GM12878 (cell line): Measurements from ENCODE around the gene ASB8. TPM values are rescaled to one million over a fixed set of nuclear protein-coding genes. Genes with fewer than 3 reads are reported as not detected.

ENCODE experiments used
- BHLHE40 ChIP-seq, 2 experiments: fragments of 450-650 bp in 1 of 2; IDR thresholded peaks; 2 replicates each; pipeline ENCODE4 v1.6.1; 2011 to 2017; ENCODE audit warnings: low read depth in 2 of 2, borderline replicate concordance in 1 of 2, improper control_type of control experiment in 1 of 2, low read length in 1 of 2, mild to moderate bottlenecking in 1 of 2
- CHD2 ChIP-seq: IDR thresholded peaks from 2 replicates; pipeline ENCODE4 v1.6.1; 2011; ENCODE audit warnings: low read depth, low read length, improper control_type of control experiment, borderline replicate concordance
- EED ChIP-seq: sonication (generic); IDR thresholded peaks from 2 replicates; pipeline ENCODE4 v1.6.1; 2016; ENCODE audit warnings: antibody characterized with exemption, low read depth
- FOS ChIP-seq: IDR thresholded peaks from 3 replicates; pipeline ENCODE4 v1.6.1; 2011; ENCODE audit warnings: borderline replicate concordance; ENCODE audit not compliant: insufficient read length; ENCODE audit errors: extremely low read depth
- IKZF2 ChIP-seq, 2 experiments: fragments of 450-650 bp; IDR thresholded peaks; 2 replicates each; pipeline ENCODE4 v1.6.1; 2017; ENCODE audit warnings: mild to moderate bottlenecking in 2 of 2, moderate library complexity in 2 of 2
- MAX ChIP-seq: IDR thresholded peaks from 2 replicates; pipeline ENCODE4 v1.6.1; 2012; ENCODE audit warnings: low read depth, low read length, improper control_type of control experiment
- PML ChIP-seq: IDR thresholded peaks from 2 replicates; pipeline ENCODE4 v1.6.1; 2012; ENCODE audit warnings: low read length, inconsistent platforms
- RAD51 ChIP-seq: fragments of 450-650 bp; IDR thresholded peaks from 2 replicates; pipeline ENCODE4 v1.6.1; 2016; ENCODE audit warnings: moderate library complexity, mild to moderate bottlenecking, inconsistent platforms
- RCOR1 ChIP-seq: conservative IDR thresholded peaks from 2 replicates; pipeline ENCODE4 v1.6.1; 2012; ENCODE audit warnings: low read depth, low read length, improper control_type of control experiment
- SPI1 ChIP-seq: IDR thresholded peaks from 2 replicates; pipeline ENCODE4 v1.6.1; 2011; ENCODE audit warnings: low read depth, mild to moderate bottlenecking, low read length, moderate library complexity, borderline replicate concordance; ENCODE audit not compliant: insufficient read depth
- USF2 ChIP-seq: IDR thresholded peaks from 2 replicates; pipeline ENCODE4 v1.6.1; 2011; ENCODE audit warnings: low read depth, low read length, improper control_type of control experiment, borderline replicate concordance
- WRNIP1 ChIP-seq: IDR thresholded peaks from 2 replicates; pipeline ENCODE4 v1.6.1; 2011; ENCODE audit warnings: low read depth, low read length, improper control_type of control experiment, borderline replicate concordance
- polyA plus RNA-seq, 11 experiments: library from polyadenylated mRNA; depleted of rRNA in 4 of 11; unstranded in 6 of 11; stranded (reverse) in 5 of 11; fragments of >200 nt; fragmentation: Nextera tagmentation in 4 of 11; fragmentation: Illumina TruSeq in 1 of 11; extraction: Ambion mirVana in 4 of 11; extraction: Trizol in 1 of 11; gene quantifications; 1 replicate in 1 of 11; 2 replicates in 10 of 11; pipeline versions ENCODE4 v1.2.1 to v1.2.3, GENCODE V29; 2011 to 2016; ENCODE audit warnings: inconsistent platforms in 2 of 11, missing spikeins in 2 of 11, low read depth in 1 of 11
- total RNA-seq, 4 experiments: library from RNA; depleted of rRNA in 3 of 4; stranded (reverse); fragments of >200 nt in 3 of 4; fragmentation: Illumina TruSeq in 1 of 4; extraction: Trizol in 1 of 4; gene quantifications; 2 replicates each; pipeline versions ENCODE4 v1.2.1 to v1.2.3, GENCODE V29; 2013 to 2021

The ASB8 gene
- total and polyA plus RNA-seq, 10 of the 15 experiments (the other 5 are each of a cell fraction or from before 2014, with no cell fraction given): 23.7 to 48.0 (median 29.1) TPM

- TF ChIP-seq SPI1 (peak; percentile 37; the same call in 1 of the 2 replicates), FOS (no peak), RAD51 (peak; percentile 50; the same call in 1 of the 2 replicates), WRNIP1 (0 out of 2 replicates have a peak, but pooled peaks have one; percentile 52), USF2 (no peak), IKZF2 (IDR thresholded peaks at IDR 0.05) (peak; percentile 61 to 74; a peak in 3 of 4 replicates), RCOR1 (0 out of 2 replicates have a peak, but pooled peaks have one; percentile 18), EED (peak; percentile 75), MAX (0 out of 2 replicates have a peak, but pooled peaks have one; percentile 7), BHLHE40 (IDR thresholded peaks at IDR 0.05; ENCODE audit: borderline replicate concordance in 1 of 2, low read depth in 2 of 2, low read length in 1 of 2) (peak; percentile 87), PML (no peak), CHD2 (peak; percentile 88)
- TF ChIP-seq, all 136 proteins: peak for 17
Observed at GRCh38 chr12:48119078-48119833, 38.1 kb downstream of the ASB8 start, which contains the start of gene PFKM (continued).
